Lower leg skin (tissue), 3 donors: ENCODE measurements around the gene SLC6A2.

Source experiments
- POLR2A ChIP-seq, 2 donors: fragments of 450-650 bp; IDR thresholded peaks; one replicate each; pipeline ENCODE4 v1.6.1; 2016 to 2017; ENCODE audit warnings: antibody characterized with exemption in 2 of 2, mild to moderate bottlenecking in 1 of 2, moderate library complexity in 1 of 2
- TF ChIP-seq, protein P1 (sequence below), 3 donors: fragments of 450-650 bp; IDR thresholded peaks; one replicate each; pipeline ENCODE4 v1.5.1; 2016; ENCODE audit warnings: antibody characterized with exemption in 3 of 3, mild to moderate bottlenecking in 3 of 3, moderate library complexity in 2 of 3

DNA sequence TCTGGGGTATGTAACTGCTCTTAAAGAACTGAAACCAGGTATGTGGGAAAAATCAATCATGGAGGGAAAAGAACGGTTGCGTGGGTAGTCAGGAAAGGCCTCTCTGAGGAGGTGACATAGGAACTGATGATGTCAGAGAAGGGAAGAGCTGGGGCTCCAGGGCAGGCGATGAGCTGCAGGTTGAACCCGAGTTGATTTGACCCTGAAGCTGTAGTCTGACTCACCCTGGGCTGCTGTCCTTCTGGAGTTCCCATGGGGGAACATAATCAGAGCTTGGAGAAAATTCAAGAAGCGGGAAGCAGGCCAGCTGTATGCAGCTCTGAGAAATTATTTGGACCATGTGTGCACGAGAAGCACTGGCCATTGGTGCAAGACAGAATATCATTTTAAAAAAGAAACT, 16.7 kb downstream of the SLC6A2 start:
- TF ChIP-seq POLR2A (IDR thresholded peaks at IDR 0.05), result no peak
- TF ChIP-seq, protein P1, sequence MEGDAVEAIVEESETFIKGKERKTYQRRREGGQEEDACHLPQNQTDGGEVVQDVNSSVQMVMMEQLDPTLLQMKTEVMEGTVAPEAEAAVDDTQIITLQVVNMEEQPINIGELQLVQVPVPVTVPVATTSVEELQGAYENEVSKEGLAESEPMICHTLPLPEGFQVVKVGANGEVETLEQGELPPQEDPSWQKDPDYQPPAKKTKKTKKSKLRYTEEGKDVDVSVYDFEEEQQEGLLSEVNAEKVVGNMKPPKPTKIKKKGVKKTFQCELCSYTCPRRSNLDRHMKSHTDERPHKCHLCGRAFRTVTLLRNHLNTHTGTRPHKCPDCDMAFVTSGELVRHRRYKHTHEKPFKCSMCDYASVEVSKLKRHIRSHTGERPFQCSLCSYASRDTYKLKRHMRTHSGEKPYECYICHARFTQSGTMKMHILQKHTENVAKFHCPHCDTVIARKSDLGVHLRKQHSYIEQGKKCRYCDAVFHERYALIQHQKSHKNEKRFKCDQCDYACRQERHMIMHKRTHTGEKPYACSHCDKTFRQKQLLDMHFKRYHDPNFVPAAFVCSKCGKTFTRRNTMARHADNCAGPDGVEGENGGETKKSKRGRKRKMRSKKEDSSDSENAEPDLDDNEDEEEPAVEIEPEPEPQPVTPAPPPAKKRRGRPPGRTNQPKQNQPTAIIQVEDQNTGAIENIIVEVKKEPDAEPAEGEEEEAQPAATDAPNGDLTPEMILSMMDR (IDR thresholded peaks at IDR 0.05), result no peak
